Stimulated activated CD8-positive, alpha-beta memory T cell treated with anti-CD3 and anti-CD28 coated beads, Interleukin-7, amount 100 ng/mL, for 1 hour (primary cell): ENCODE data around the gene CD300A.
A peak's percentile ranks its signal among the peaks of the same experiment; 100 is the strongest.

Experiments used
- DNase-seq, 2 donors: peaks; one replicate each; pipeline ENCODE4 v3.0.0-alpha.2; 2020; ENCODE audit warnings: low read depth in 2 of 2

Gene CD300A

DNA sequence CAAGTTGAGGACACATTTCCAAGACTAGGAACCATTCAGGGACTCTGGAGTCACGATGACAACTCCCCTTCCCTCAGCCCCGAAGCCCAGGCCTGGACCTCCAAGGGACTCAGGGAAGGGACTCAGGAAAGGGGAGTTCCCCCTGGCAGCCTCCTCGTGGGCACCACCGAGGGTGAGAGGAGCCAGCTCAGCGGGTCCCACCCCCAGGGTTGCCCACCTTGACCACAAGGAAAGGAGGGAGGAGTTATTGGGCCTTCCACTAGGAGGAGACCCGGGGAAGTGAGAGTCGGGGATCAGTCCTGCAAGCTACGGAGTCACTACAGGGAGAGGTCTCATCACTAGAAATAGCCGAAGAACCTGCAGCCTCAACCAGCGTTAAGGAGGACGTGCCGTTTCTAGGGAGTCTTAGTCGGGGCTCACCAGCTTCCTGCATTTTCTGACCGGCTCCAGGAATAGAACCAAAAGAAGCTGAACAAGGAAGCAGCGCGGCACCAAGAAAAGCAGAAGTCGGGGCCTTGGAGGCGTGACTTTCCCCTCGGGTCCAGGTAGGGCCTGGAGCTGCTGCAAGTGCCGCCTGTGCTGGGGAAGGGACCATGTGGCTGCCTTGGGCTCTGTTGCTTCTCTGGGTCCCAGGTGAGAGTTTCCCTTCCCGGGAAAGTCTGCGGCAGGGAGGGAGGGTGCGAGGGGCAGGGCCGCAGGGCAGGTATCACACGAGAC lies at the start of gene CD300A:
CD300A (plus strand) TSS at position 524 of the 717 bp plus-strand sequence; CDS start at position 594, 70 bp downstream.
- no peak for DNase-seq

DNA sequence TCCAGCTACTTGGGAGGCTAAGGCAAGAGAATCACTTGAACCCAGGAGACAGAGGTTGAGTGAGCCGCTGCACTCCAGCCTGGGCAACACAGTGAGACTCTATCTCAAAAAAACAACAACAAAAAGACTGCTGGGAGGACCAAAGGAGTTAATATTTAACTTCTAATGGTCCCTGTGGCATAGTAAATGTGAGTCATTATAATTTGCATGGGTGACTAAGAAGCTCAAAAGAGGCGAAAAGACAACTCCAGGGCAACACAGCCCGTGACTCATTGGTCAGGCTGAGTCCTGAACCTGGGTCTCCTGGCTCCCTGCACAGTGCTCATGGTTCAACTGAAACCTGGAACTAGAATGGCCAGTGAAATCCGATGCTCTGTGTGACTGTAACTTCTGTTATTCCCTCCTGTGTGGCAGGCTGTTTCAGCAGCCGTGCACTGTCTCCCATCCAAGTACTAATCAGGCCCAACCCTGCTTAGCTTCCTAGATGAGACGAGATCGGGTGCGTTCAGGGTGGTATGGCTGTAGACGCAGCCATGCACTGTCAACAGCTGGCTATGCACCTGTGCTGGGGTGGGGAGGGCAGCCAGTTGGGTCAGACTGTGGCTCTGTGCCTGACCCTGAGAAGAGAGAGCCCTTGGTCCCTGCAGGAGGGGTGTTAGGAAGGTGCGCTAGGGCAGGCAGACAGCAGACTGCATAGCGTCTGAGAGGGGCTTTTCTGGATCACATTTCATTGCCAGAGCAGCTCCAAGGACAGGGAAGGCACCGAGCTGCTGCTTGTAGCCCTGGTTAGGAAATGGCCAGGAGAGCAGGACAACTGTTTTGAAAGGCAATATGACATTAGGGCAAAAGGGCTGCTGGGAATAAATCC lies 49.0 kb upstream of the CD300A start:
- no peak for DNase-seq

GRCh38 chr17:74419928-74420411 lies 46.5 kb upstream of the CD300A start:
- DNase-seq, result no peak

DNA sequence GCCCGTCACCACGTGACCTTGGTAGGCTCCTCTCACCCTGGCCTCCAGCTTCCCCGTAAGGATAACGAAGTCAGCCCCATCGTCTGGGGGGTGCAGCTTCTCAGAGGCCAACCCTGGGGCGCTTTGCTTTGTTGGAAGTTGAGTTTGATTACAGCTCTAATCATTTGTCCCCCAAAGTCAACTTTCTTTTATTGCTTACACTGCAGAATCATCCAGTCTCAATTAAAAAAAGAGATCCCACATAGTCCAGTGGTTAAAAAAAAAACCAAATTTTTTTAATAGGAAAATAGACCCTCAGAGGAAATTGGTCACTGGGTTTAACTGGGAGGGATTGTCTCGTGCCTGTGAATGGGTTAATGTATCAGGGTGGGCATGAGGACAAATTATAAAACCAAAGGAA lies 42.3 kb upstream of the CD300A start:
- DNase-seq, result no peak

GRCh38 chr17:74424657-74425056 lies 41.8 kb upstream of the CD300A start:
- DNase-seq, result no peak

GRCh38 chr17:74426551-74427047 lies 39.8 kb upstream of the CD300A start:
- DNase-seq, result no peak

GRCh38 chr17:74427048-74427762 lies 39.2 kb upstream of the CD300A start:
- DNase-seq, result no peak

- no peak for DNase-seq
Measured at GRCh38 chr17:74427763-74428153, 38.7 kb upstream of the CD300A start.

DNA sequence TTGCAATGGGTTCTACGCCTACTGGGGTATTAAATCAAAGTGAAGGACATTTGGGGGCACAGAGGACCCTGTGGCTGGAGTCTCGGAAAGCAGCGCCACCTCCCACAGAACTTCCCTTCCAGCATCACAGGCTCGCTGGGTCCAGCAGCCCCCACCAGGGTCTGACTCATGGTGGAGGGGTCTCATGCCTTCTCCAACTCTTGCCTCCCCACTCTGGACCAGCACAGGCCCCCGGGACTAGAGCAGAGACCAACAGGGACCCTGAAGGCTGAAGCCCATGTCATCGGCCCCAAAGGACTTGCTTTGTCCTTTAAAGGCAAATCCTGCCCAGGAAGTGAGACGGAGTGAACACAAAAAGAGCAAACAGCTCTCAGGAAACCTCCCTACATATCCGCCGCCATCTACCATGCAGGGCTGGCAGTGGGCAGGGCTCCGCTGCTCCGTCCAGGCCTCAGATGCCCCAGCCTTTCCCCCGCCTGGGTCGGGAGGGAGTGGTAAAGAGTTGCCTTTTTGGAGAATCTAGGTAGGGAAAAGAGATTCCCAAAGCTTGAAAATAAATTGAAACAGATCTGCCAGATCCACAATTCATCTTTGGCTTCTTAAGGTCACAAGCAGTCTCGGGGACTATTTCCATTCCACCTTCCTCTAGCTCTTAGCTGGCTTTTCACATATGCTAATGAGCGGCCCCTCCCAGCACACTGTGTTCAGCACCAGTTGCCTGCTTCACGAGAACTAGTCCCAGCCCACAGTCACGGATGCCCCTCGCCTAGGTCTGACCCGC lies 36.6 kb upstream of the CD300A start:
- no peak for DNase-seq

GRCh38 chr17:74430385-74430705 lies 36.1 kb upstream of the CD300A start:
- no peak for DNase-seq

DNA sequence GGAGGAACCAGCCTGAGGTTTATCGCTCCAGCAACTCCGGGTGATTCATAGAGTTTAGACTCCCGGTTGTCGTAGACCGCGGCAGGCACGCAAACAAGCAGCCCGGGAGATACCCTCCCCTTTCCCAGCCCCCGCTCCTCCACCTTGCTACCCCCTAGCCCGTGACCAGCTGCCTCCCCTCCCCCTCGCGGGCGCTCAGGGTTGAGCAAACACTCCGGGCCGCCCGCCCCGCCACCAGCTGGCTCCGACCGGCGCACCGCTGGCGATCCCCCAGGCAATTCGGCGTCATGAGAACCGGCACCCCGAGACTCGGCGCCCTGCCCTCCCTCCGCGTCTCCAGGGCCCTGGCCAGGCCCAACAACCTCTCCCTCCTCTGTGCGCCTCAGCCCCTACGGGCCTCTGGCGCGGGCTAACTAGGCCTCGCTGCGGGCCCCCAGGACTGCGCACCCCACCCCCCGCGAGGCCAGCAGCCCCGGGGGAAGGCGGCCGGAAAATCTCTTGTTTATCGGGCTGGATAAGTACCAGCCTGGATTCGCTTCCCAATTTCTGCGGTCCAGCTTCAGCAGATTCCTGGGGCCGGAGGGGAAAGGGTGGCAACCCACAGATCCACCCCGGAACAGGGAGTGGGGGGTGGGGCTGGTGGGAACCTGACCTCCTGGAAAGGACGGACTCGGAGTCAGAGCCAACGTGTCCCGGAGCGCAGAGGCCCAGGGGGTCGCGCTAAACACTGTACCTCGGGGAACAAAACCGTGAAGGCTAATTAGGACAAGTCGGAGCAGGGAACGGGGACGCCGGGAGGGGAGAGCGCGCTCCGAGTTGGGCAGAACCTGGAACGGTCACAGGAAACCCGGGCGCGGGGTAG lies 35.5 kb upstream of the CD300A start:
- DNase-seq, result no peak

- DNase-seq, result peak in 1 of 2 donors; percentile 16
Measured at GRCh38 chr17:74431568-74432423, 34.6 kb upstream of the CD300A start, which contains the start of gene GPRC5C. TSS of gene GPRC5C (plus strand) at chr17:74432088. CDS start at chr17:74439777, 7,689 bp downstream.

DNA sequence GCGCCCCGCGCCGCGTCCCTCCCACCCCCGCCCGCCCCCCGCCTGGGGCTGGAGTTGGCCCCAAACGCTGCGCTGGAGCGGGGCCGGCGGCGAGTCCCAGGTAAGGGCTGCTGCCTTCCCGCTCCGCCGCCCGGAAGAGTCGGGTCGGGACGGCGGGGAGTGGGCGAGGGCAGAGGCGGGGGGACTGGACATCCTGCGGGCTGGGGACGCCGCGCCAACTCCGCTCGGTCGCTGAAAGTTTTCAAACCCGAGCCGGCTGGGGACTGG lies 34.1 kb upstream of the CD300A start:
- DNase-seq, result no peak

DNA sequence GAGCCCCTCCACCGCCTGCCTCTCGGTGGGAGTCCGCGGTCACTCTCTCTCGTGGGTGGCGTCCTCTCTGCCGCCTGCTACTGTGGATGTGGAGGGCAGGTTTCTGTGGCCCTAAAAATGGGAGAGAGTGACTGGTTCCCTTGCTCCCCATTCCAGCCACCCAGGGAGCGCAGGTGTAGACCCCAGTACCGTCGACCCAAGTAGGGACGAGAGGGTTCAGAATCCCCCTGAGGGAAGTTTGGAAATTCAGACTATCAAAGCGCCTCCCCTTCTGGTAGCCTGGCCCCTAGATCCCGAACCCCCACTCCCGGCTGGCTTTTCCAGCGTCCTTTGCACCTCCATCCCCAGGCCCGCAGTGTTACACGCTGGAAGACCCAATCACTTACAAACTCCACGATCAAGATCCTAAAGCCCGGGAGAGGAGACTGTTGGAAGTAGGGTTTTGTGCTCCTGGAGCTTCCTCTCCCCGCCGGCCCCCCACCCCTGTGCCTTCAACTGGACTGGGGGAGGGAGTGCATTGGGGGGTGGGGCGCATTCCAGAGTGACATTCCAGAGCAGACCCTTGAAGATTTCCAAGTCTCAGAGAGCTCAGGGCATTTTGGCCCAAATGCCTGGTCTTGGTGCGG lies 33.6 kb upstream of the CD300A start:
- DNase-seq, result no peak

DNA sequence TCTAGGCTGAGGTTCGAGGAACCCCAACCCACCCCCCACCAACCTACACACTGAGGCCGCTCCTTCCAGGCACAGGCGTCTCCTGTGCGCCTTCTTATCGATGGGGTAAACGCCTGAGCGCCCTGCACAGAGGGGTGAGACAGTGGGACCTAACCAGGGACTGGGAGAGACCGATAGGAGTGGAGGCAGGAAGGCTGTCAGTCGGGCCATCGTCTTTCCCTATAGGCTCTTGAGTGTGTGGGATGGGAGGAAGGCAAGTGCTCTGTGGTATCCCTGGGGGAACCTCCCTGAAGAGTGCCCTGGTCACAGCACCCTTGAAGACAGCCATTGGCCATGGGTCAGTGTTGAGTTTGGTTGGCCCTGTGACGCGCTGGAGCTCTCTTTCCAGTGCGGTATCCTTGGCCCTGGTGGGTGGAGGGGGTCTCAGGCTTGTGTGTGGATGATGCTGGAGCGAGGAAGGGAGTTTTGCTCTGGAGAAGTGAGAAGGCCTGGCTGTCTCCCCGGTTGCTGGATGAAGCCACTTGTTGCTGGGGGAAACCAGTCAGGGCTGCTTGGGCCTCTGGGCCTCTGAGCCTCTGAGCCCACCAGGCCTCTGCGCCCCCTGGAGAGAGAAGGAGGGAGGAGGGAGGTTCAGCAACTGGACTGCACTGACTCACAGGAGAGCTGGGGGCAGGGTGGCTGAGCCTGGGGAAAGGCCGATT lies 32.9 kb upstream of the CD300A start:
- no peak for DNase-seq

GRCh38 chr17:74435775-74436359 lies 30.6 kb upstream of the CD300A start:
- no peak for DNase-seq

GRCh38 chr17:74437702-74438101 lies 28.7 kb upstream of the CD300A start:
- no peak for DNase-seq
